Pericardium fibroblast (primary cell): ENCODE results near the gene C1GALT1C1. TPM values are rescaled to one million over a fixed set of nuclear protein-coding genes. Genes with fewer than 3 reads are reported as not detected.

ENCODE experiments used
- total RNA-seq: library from RNA; depleted of rRNA; stranded (reverse); fragments of >200 nt; gene quantifications from 2 replicates; pipeline ENCODE4 v1.2.3, GENCODE V29; 2015

The C1GALT1C1 gene
- 16.3 and 18.2 TPM in 2 replicates for total RNA-seq

DNA sequence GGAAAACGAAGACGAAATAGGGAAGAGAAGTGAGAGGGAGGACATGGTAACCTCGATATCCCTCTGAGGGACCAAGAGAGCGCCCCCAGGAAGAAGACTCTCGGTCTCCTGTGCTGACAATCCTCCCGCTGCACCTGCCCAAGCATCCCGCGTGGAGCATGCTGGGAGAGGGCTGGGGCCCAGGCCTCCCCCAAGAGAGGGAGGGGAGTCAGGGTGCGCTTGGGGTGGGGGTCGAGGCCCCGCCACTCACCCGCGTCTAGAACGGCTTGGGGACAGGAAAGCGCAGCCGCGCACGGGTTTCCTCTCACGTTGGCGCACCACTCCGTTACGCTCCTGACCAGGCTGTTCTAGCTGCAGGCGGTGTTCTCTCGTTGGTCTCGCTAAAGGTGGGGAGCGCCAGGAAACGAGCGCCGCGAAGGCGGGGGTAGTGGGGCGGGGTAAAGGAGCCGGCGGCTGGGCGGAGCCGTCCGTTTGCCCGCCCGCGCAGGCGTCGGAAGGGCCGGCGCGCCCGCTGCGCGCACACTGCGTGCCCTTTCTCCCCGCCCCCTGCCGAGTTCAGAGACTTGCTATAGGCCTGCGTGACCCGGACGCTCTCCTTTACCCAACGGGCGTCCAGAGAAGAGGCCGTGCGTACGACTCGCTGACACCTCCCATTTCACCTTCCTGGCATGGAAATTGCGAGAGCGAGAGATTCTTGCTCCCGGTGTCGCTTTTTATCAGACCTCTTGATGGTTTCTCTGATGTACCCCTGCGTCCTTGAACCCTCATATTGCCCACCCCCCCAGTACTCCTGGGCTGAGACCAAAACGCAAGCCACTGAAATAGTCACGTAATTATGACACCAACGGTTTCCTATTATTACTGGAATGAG, at the start of gene C1GALT1C1:
C1GALT1C1 (minus strand) TSS at position 388 of the 871 bp plus-strand sequence. CDS start 2,888 bp downstream, outside the sequence.

DNA sequence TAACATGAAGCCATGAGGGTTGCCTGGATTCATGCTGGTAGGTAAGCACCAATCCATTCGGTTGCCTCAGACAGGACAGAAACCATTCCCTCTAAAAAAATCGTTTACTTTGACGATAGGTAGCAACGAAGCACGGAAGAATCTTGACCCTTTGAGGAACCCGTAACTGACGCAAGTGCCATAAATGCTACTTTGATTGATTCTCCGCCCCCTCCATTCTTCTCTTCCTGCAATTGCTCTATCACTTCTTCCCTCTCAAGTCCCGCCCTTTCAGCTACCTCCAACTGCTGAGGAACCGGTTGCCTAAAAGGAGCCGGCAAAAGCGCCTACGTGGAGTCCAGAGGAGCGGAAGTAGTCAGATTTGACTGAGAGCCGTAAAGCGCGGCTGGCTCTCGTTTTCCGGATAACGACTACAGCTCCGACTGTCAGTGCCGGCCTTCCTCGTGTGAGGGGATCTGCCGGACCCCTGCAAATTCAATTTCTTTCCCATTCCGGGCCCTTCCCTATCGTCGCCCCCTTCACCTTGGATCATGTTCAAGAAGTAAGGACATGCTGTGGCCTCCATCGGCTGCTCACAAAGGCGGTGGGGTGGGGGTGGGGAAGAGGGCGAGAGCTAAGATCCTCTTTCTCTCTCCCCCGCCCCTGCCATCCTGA, 26.0 kb downstream of the C1GALT1C1 start, which contains the start of gene MCTS1:
MCTS1 (plus strand) TSS at position 395 of the 654 bp plus-strand sequence; CDS start at position 531, 136 bp downstream.

Other genes with a start within 250 kb of the C1GALT1C1 start
- gene LAMP2, start 160.8 kb downstream of the C1GALT1C1 start, total RNA-seq = 135 and 151 TPM in 2 replicates
- 32.2 and 35.5 TPM in 2 replicates for gene CUL4B, start 69.1 kb downstream of the C1GALT1C1 start, total RNA-seq
- gene MCTS1, start 26.0 kb downstream of the C1GALT1C1 start, total RNA-seq = 37.0 and 39.7 TPM in 2 replicates
- not detected in 2 replicates for gene CT47B1, start 245.8 kb upstream of the C1GALT1C1 start, total RNA-seq